Bronchial epithelial cell (primary cell): ENCODE results near the gene FBXL17. TPM values are rescaled to one million over a fixed set of nuclear protein-coding genes. Genes with fewer than 3 reads are reported as not detected.
"Not testable (repeated sequence)": the region's sequence is repeated elsewhere in the genome, so short reads cannot be mapped to it uniquely, and the experiment has no call there.

Experiments
- DNase-seq: peaks from one replicate; pipeline ENCODE4 v3.0.0-alpha.2; 2010; ENCODE audit warnings: low read depth
- FAIRE-seq: peaks from 2 replicates; lab custom pipeline; 2011; peaks lifted over from hg19 to GRCh38; lab: Jason Lieb, UNC
- H3K27me3 ChIP-seq: 2 replicates; pipeline ENCODE4 v1.5.1; 2011; ENCODE audit warnings: low read length; ENCODE audit not compliant: control insufficient read depth, insufficient read depth
- H3K36me3 ChIP-seq: 2 replicates; pipeline ENCODE4 v1.5.1; 2011; ENCODE audit warnings: low read length; ENCODE audit not compliant: control insufficient read depth, insufficient read depth
- H3K4me3 ChIP-seq: 2 replicates; pipeline ENCODE4 v1.5.1; 2011; ENCODE audit warnings: mild to moderate bottlenecking, low read depth, low read length, control low read depth
- CTCF ChIP-seq: IDR thresholded peaks from 2 replicates; pipeline ENCODE4 v1.5.1; 2011; ENCODE audit warnings: mild to moderate bottlenecking, moderate library complexity, low read length, control low read depth, inconsistent platforms; ENCODE audit not compliant: insufficient read depth, severe bottlenecking
- total RNA-seq: library from RNA; depleted of rRNA; stranded (reverse); fragments of >200 nt; gene quantifications from 2 replicates; pipeline ENCODE4 v1.2.1, GENCODE V29; 2014

FBXL17 gene
- total RNA-seq, 1 donor from 2014 or later, result 6.6 TPM

- FAIRE-seq, result no peak
- Histone ChIP-seq H3K36me3 (no peaks in the 10 kb centered on the region), H3K27me3 (no peaks in the 10 kb centered on the region), H3K4me3 (no peak overlapping the region)
- DNase-seq, result no peak
- no peak for TF ChIP-seq CTCF
Observed at GRCh38 chr5:108418197-108418596, 36.3 kb upstream of the FBXL17 start.

- no peak for TF ChIP-seq CTCF
- Histone ChIP-seq H3K36me3 (no peaks in the 10 kb centered on the region), H3K4me3 (no peak overlapping the region), H3K27me3 (no peaks in the 10 kb centered on the region)
- FAIRE-seq, result no peak
- DNase-seq, result no peak
Observed at GRCh38 chr5:108417166-108417670, 35.3 kb upstream of the FBXL17 start.

DNA sequence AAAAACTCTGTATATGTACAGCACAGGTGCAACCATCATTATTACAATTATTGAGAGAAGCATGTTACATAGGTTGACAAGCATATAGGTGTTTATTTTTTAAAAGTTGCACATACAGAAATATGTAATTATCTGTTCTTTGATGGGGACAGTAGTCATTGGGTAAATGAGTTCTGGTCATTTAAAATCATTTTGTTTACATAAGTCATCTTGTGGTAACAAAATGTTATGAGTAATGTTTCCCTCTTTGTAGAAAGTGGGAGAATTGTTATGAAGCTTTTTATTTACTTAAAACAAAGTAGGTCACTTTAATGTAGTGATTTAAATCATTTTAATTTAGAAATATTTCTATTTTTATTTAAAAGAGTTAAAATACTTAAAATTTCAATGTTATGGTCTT, 33.8 kb upstream of the FBXL17 start:
- no peaks in the 10 kb centered on the region for H3K36me3 ChIP-seq
- H3K4me3 ChIP-seq, result no peak overlapping the region
- peak; percentile 42 for DNase-seq
- H3K27me3 ChIP-seq, result no peaks in the 10 kb centered on the region
- no peak for FAIRE-seq
- TF ChIP-seq CTCF, result no peak

DNA sequence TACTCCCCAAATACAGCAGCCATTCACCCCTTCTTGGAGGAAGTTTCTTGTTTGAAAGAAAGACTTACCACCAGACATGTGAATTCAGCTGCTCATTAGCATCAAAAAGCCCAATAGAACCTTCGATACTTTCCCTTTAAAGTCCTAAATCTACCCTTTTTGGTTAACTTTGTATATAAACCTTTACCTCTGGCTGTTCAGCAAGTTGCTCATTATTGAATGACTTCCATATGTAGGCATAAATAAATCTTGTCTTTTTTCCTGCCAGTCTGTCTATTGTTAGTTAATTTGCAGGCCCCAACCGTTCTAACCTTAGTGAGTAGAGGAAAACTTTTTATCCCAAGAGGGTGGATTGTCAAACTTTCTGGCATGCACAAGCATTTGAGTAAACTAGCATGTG, 27.9 kb upstream of the FBXL17 start:
- DNase-seq, result no peak
- H3K4me3 ChIP-seq, result no peak overlapping the region
- H3K36me3 ChIP-seq, result no peaks in the 10 kb centered on the region
- TF ChIP-seq CTCF, result no peak
- FAIRE-seq, result no peak
- H3K27me3 ChIP-seq, result no peaks in the 10 kb centered on the region

- H3K36me3 ChIP-seq, FAIRE-seq, H3K4me3 ChIP-seq, H3K27me3 ChIP-seq, DNase-seq: not testable (repeated sequence)
Observed at GRCh38 chr5:108405201-108405600, 23.3 kb upstream of the FBXL17 start.

DNA sequence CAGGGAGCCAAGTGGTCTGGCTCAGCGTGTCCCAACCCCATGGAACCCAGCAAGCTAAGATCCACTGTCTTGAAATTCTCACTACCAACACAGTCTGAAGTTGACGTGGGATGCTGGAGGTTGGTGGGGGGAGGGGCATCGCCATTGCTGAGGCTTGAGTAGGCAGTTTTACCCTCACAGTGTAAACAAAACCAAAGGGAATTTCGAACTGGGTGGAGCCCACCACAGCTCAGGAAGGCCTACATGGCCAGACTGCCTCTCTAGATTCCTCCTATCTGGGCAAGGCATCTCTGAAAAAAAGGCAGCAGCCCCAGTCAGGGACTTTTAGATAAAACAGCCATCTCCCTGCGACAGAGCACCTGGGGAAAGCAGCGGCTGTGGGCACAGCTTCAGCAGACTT, 17.1 kb upstream of the FBXL17 start:
- no peaks in the 10 kb centered on the region for H3K36me3 ChIP-seq
- H3K27me3 ChIP-seq, result no peaks in the 10 kb centered on the region
- FAIRE-seq, result no peak
- no peak overlapping the region for H3K4me3 ChIP-seq
- DNase-seq, result no peak
- TF ChIP-seq CTCF, result no peak

DNA sequence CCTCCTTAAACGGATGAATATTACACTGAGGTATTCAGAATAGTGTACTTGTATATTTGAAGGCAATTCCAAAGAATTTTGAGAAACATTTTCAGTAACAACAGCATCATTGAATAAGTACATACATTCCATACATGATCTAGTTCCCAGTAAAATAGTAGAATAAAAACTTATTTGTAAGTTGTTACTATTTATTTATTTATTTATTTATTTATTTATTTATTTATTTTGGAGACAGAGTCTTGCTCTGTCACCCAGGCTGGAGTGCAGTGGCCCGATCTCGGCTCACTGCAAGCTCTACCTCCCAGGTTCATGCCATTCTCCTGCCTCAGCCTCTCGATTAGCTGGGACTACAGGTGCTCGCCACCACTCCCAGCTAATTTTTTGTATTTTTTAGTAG, 14.9 kb upstream of the FBXL17 start:
- not testable (repeated sequence) for H3K36me3 ChIP-seq, DNase-seq, FAIRE-seq

More for the DNA sequence above, 14.9 kb upstream of the FBXL17 start:
- not testable (repeated sequence) for H3K4me3 ChIP-seq, H3K27me3 ChIP-seq
